IMR-90 (cell line): Measurements from ENCODE around the gene DCP2. TPM values are rescaled to one million over a fixed set of nuclear protein-coding genes. Genes with fewer than 3 reads are reported as not detected.

Experiments
- ATAC-seq: fragments of 200-7000 bp; cut with Tn5 transposase; 2 replicates; pipeline ENCODE4 v1.9.1; 2020; ENCODE audit warnings: low read depth, mild to moderate bottlenecking, moderate library complexity
- BruUV-seq: library from RNA; stranded (reverse); fragments of 400-500 nt; replicated peaks from 2 replicates; lab custom pipeline; 2021; lab: Mats Ljungman, UMichigan
- CTCF ChIA-PET: fragments of 300-600 bp; formaldehyde crosslinking; extraction: SDS; loops from one replicate; lab custom pipeline; 2021; ENCODE audit warnings: antibody characterized with exemption; lab: Yijun Ruan, JAX
- POLR2A ChIA-PET: fragments of 300-600 bp; sonication (Branson Sonifier 250); formaldehyde crosslinking; loops from one replicate; lab custom pipeline; 2022; ENCODE audit warnings: antibody characterized with exemption; ENCODE audit not compliant: unreplicated experiment; lab: Charles Lee
- DNase-seq: peaks from one replicate; pipeline ENCODE4 v3.0.0; 2013
- H2AFZ ChIP-seq: replicated peaks from 2 replicates; pipeline ENCODE3; 2013; ENCODE audit warnings: low read length, mild to moderate bottlenecking; ENCODE audit not compliant: poor library complexity
- H2AK5ac ChIP-seq: 2 replicates; pipeline ENCODE4 v1.6.1; 2013; ENCODE audit warnings: low read depth, low read length, inconsistent platforms
- H2AK9ac ChIP-seq: replicated peaks from 2 replicates; pipeline ENCODE3; 2013; ENCODE audit warnings: mild to moderate bottlenecking, low read depth, low read length, moderate library complexity; ENCODE audit not compliant: poor library complexity
- H2BK120ac ChIP-seq: 2 replicates; pipeline ENCODE4 v1.6.1; 2013; ENCODE audit warnings: low read depth, low read length, inconsistent platforms
- H2BK15ac ChIP-seq: 3 replicates; pipeline ENCODE4 v1.6.1; 2013; ENCODE audit warnings: low read depth, low read length, inconsistent platforms
- H2BK20ac ChIP-seq: 2 replicates; pipeline ENCODE4 v1.6.1; 2013; ENCODE audit warnings: low read depth, mild to moderate bottlenecking, inconsistent platforms, low read length, moderate library complexity
- H2BK5ac ChIP-seq: 2 replicates; pipeline ENCODE4 v1.6.1; 2013; ENCODE audit warnings: mild to moderate bottlenecking, low read depth, low read length, inconsistent platforms; ENCODE audit not compliant: poor library complexity, severe bottlenecking
- H3K14ac ChIP-seq: replicated peaks from 2 replicates; pipeline ENCODE4 v1.6.1; 2013; ENCODE audit warnings: low read depth, low read length, inconsistent platforms
- H3K18ac ChIP-seq: 2 replicates; pipeline ENCODE4 v1.6.1; 2013; ENCODE audit warnings: low read depth, low read length, control low read depth
- H3K23ac ChIP-seq: 2 replicates; pipeline ENCODE4 v1.6.1; 2013; ENCODE audit warnings: low read depth, low read length, inconsistent platforms
- H3K27ac ChIP-seq: 2 replicates; pipeline ENCODE4 v1.5.1; 2013; ENCODE audit warnings: mild to moderate bottlenecking, control low read depth, low read length; ENCODE audit not compliant: insufficient read depth
- H3K27me3 ChIP-seq: 2 replicates; pipeline ENCODE4 v1.6.1; 2013; ENCODE audit warnings: low read length; ENCODE audit not compliant: control insufficient read depth, insufficient read depth
- H3K36me3 ChIP-seq: 2 replicates; pipeline ENCODE4 v1.6.1; 2013; ENCODE audit warnings: low read length, mixed read lengths; ENCODE audit not compliant: control insufficient read depth, insufficient read depth
- H3K4ac ChIP-seq: 2 replicates; pipeline ENCODE4 v1.6.1; 2013; ENCODE audit warnings: low read depth, low read length, inconsistent platforms
- H3K4me1 ChIP-seq: 2 replicates; pipeline ENCODE4 v1.6.1; 2013; ENCODE audit warnings: low read length, mixed read lengths; ENCODE audit not compliant: control insufficient read depth, insufficient read depth
- H3K4me2 ChIP-seq: 2 replicates; pipeline ENCODE4 v1.6.1; 2013; ENCODE audit warnings: low read depth, mild to moderate bottlenecking, control low read depth, low read length, moderate library complexity
- H3K4me3 ChIP-seq: 2 replicates; pipeline ENCODE4 v1.5.1; 2013; ENCODE audit warnings: low read depth, mild to moderate bottlenecking, control low read depth, low read length, moderate library complexity; ENCODE audit not compliant: insufficient read depth
- H3K56ac ChIP-seq: 2 replicates; pipeline ENCODE4 v1.6.1; 2013; ENCODE audit warnings: low read length, inconsistent platforms; ENCODE audit not compliant: insufficient read depth; ENCODE audit errors: extremely low read depth
- H3K79me1 ChIP-seq, 2 experiments: 2 replicates each; pipeline ENCODE4 v1.6.1; 2013; ENCODE audit warnings: low read length in 2 of 2, inconsistent platforms in 1 of 2, low read depth in 1 of 2
- H3K9ac ChIP-seq: 2 replicates; pipeline ENCODE4 v1.6.1; 2013; ENCODE audit warnings: low read depth, low read length, control low read depth
- H3K9me1 ChIP-seq: 2 replicates; pipeline ENCODE4 v1.6.1; 2013; ENCODE audit warnings: low read length, inconsistent platforms; ENCODE audit not compliant: insufficient read depth
- H3K9me3 ChIP-seq: 2 replicates; pipeline ENCODE4 v1.6.1; 2013; ENCODE audit warnings: low read length; ENCODE audit not compliant: control insufficient read depth, insufficient read depth
- H4K20me1 ChIP-seq: 2 replicates; pipeline ENCODE4 v1.6.1; 2013; ENCODE audit warnings: low read length, inconsistent platforms; ENCODE audit not compliant: insufficient read depth
- H4K5ac ChIP-seq: 2 replicates; pipeline ENCODE4 v1.6.1; 2013; ENCODE audit warnings: mild to moderate bottlenecking, low read depth, low read length, control low read depth
- H4K8ac ChIP-seq, 2 experiments: 2 replicates each; pipeline ENCODE4 v1.6.1; 2013; ENCODE audit warnings: low read depth in 2 of 2, low read length in 2 of 2, control low read depth in 1 of 2, inconsistent platforms in 1 of 2
- H4K91ac ChIP-seq: 2 replicates; pipeline ENCODE4 v1.6.1; 2013; ENCODE audit warnings: low read depth, low read length, inconsistent platforms; ENCODE audit not compliant: insufficient read depth
- CTCF ChIP-seq: conservative IDR thresholded peaks from 2 replicates; pipeline ENCODE4 v1.5.1; 2012; ENCODE audit warnings: mild to moderate bottlenecking, low read depth, low read length, improper control_type of control experiment
- SMC3 ChIP-seq: fragments of 150-350 bp; IDR thresholded peaks from 2 replicates; pipeline ENCODE4 v1.6.1; 2016; ENCODE audit warnings: low read depth, mild to moderate bottlenecking, antibody characterized with exemption, low read length, moderate library complexity
- WGBS, 2 experiments: methylation state at CpG; one replicate each; pipeline versions ENCODE4 v1.1.5 to v1.1.7; 2013; ENCODE audit warnings: missing lambda C conversion rate in 2 of 2; ENCODE audit not compliant: insufficient read length in 1 of 2; ENCODE audit errors: extremely low coverage in 2 of 2; 5-methylcytosine and 5-hydroxymethylcytosine counted together
- dilution Hi-C: fragments of 300-500 bp; cut with HindIII; formaldehyde crosslinking; loops from one replicate; pipeline ENCODE4 v1.14.3; 2018; ENCODE audit warnings: low sequenced_read_pairs; ENCODE audit not compliant: unreplicated experiment
- in situ Hi-C: fragments of 300-500 bp; cut with MboI; formaldehyde crosslinking; loops from 3 replicates; pipeline ENCODE4 v1.14.3; 2019; ENCODE audit warnings: low sequenced_read_pairs, inconsistent platforms, mixed read lengths
- intact Hi-C: fragments of 100-400 bp; cut with micrococcal nuclease; formaldehyde crosslinking; loops from 2 replicates; pipeline ENCODE4 v1.10.0; 2022
- polyA plus RNA-seq, 3 experiments: library from polyadenylated mRNA; depleted of rRNA; stranded (reverse); fragments of >200 nt; gene quantifications; 2 replicates each; pipeline ENCODE4 v1.2.3, GENCODE V29; 2012; ENCODE audit warnings: low replicate concordance in 1 of 3
- total RNA-seq: library from RNA; depleted of rRNA; stranded (reverse); fragments of >200 nt; gene quantifications from 2 replicates; pipeline ENCODE4 v1.2.3, GENCODE V29; 2012

The DCP2 gene
- total and polyA plus RNA-seq, 2 of the 4 experiments (the other 2 are of a cell fraction) = 6.9 to 18.6 TPM

GRCh38 chr5:113038714-113039113 is 62.1 kb downstream of the DCP2 start:
- Histone ChIP-seq H3K9me3 (no peaks in the 10 kb centered on the region), H4K20me1 (no peaks in the 10 kb centered on the region; the same call in 1 of the 2 replicates), H3K36me3 (peaks cover 36% of the 10 kb centered on the region), H3K27me3 (no peaks in the 10 kb centered on the region), H2BK120ac (no peak overlapping the region), H3K27ac (no peak overlapping the region), H4K91ac (no peak overlapping the region), H3K14ac (no peak overlapping the region), H2BK20ac (no peak overlapping the region), H3K56ac (no peak overlapping the region), H2BK15ac (no peak overlapping the region), H2AFZ (peak overlapping the region; percentile 8), H3K18ac (no peak overlapping the region), H3K4me3 (no peak overlapping the region), H3K4ac (no peak overlapping the region), H3K79me1 (peaks cover 0 to 2% of the 10 kb centered on the region in 2 experiments; a peak in 1 of 4 replicates), H3K23ac (no peak overlapping the region), H2AK9ac (no peak overlapping the region), H3K9me1 (peaks cover 8% of the 10 kb centered on the region; the same call in 1 of the 2 replicates), H4K8ac (no peak overlapping the region), H3K4me2 (no peak overlapping the region), H2AK5ac (no peak overlapping the region), H2BK5ac (no peak overlapping the region), H4K5ac (no peak overlapping the region), H3K9ac (no peak overlapping the region), H3K4me1 (peaks cover 16% of the 10 kb centered on the region)
- 48% methylated on average over 3 of the region's 9 CpGs; no CpG with 5 or more reads in 1 of the 2 experiments for WGBS, 2 experiments
- intact Hi-C loops (no loop called here), in situ Hi-C loops (no loop called here), dilution Hi-C loops (no loop called here)
- BruUV-seq = no TSS peak
- ATAC-seq (no peak), DNase-seq (peak; percentile 47)
- CTCF ChIA-PET = no interaction called here
- POLR2A ChIA-PET = no interaction called here
- TF ChIP-seq CTCF = peak; percentile 23
- no peak for TF ChIP-seq SMC3
